ENCODE data around the gene BLOC1S6.

- TF ChIP-seq POLR2A (IDR thresholded peaks at IDR 0.05) (no peak), CTCF (IDR thresholded peaks at IDR 0.05 in 8 of 11, conservative IDR thresholded peaks at IDR 0.05 in 3 of 11) (no peak), POLR2AphosphoS5 (IDR thresholded peaks at IDR 0.05) (no peak)
These were observed 25.7 kb downstream of the BLOC1S6 start for GRCh38 chr15:45612790-45613415.
